NCI-H526 (cell line): ENCODE data around the gene MAP3K6.

Experiments
- DNase-seq, 2 experiments: peaks; one replicate each; lab custom pipeline; 2025; lab: John Stamatoyannopoulos, UW

MAP3K6 gene

GRCh38 chr1:27355683-27356082 lies 11.1 kb downstream of the MAP3K6 start:
- DNase-seq = no peak

- no peak for DNase-seq
These were observed 13.1 kb downstream of the MAP3K6 start for GRCh38 chr1:27353629-27354028.

GRCh38 chr1:27353166-27353565 lies 13.6 kb downstream of the MAP3K6 start:
- DNase-seq = no peak

- no peak for DNase-seq
These were observed 15.1 kb downstream of the MAP3K6 start for GRCh38 chr1:27351541-27352107.

GRCh38 chr1:27350663-27351540 lies 15.9 kb downstream of the MAP3K6 start:
- no peak for DNase-seq

- peak; percentile 40 to 91 for DNase-seq
These were observed 16.7 kb downstream of the MAP3K6 start for GRCh38 chr1:27349784-27350662.

GRCh38 chr1:27348861-27349783 lies 17.6 kb downstream of the MAP3K6 start:
- peak; percentile 71 to 93 for DNase-seq

GRCh38 chr1:27346991-27347624 lies 19.7 kb downstream of the MAP3K6 start:
- no peak for DNase-seq

GRCh38 chr1:27346357-27346756 lies 20.4 kb downstream of the MAP3K6 start:
- no peak for DNase-seq

- DNase-seq = no peak
These were observed 21.5 kb downstream of the MAP3K6 start for GRCh38 chr1:27345272-27345671.

GRCh38 chr1:27343639-27344025 lies 23.1 kb downstream of the MAP3K6 start:
- DNase-seq = peak in 1 of 2 experiments; percentile 45

- peak; percentile 33 to 87 for DNase-seq
These were observed 23.8 kb downstream of the MAP3K6 start for GRCh38 chr1:27342778-27343638.

GRCh38 chr1:27342391-27342777 lies 24.4 kb downstream of the MAP3K6 start:
- DNase-seq = peak in 1 of 2 experiments; percentile 51

- peak; percentile 54 to 91 for DNase-seq
These were observed 25.1 kb downstream of the MAP3K6 start, which contains the start of gene SYTL1 for GRCh38 chr1:27341525-27342252. Gene SYTL1 (plus strand): TSS chr1:27342022. CDS start chr1:27345335, 3,313 bp downstream.

GRCh38 chr1:27339213-27339612 lies 27.5 kb downstream of the MAP3K6 start:
- no peak for DNase-seq

- DNase-seq = no peak
These were observed 28.0 kb downstream of the MAP3K6 start for GRCh38 chr1:27338751-27339150.

- DNase-seq = no peak
These were observed 30.0 kb downstream of the MAP3K6 start for GRCh38 chr1:27336756-27337155.

GRCh38 chr1:27335506-27336422 lies 31.0 kb downstream of the MAP3K6 start:
- DNase-seq = no peak
